HepG2 (cell line): Measurements from ENCODE around the gene NOXO1. TPM values are rescaled to one million over a fixed set of nuclear protein-coding genes. Genes with fewer than 3 reads are reported as not detected.

Source experiments
- CBX5 ChIP-seq: sonication (generic); formaldehyde crosslinking; IDR thresholded peaks from 2 replicates; pipeline ENCODE4 v1.4.0; 2020; ENCODE audit warnings: missing genetic modification reagents, borderline replicate concordance
- EHMT2 ChIP-seq: fragments of 200-600 bp; sonication (generic); IDR thresholded peaks from 2 replicates; pipeline ENCODE4 v1.7.0; 2017; ENCODE audit warnings: antibody characterized with exemption, low read depth, low read length, borderline replicate concordance
- FOXA3 ChIP-seq: IDR thresholded peaks from 2 replicates; pipeline ENCODE4 v1.6.1; 2016; ENCODE audit warnings: missing genetic modification reagents, missing compliant biosample characterization
- GFI1 ChIP-seq: sonication (generic); formaldehyde crosslinking; IDR thresholded peaks from 2 replicates; pipeline ENCODE4 v1.5.0; 2020; ENCODE audit warnings: missing genetic modification reagents, mild to moderate bottlenecking, borderline replicate concordance
- HDAC2 ChIP-seq: sonication (generic); formaldehyde crosslinking; IDR thresholded peaks from 2 replicates; pipeline ENCODE4 v1.4.0; 2020; ENCODE audit warnings: missing genetic modification reagents
- KDM3A ChIP-seq: IDR thresholded peaks from 2 replicates; pipeline ENCODE4 v1.6.1; 2018; ENCODE audit warnings: low read depth, missing compliant biosample characterization
- KMT2A ChIP-seq: sonication (generic); formaldehyde crosslinking; IDR thresholded peaks from 2 replicates; pipeline ENCODE4 v1.4.0; 2020; ENCODE audit warnings: missing genetic modification reagents
- MTF2 ChIP-seq: sonication (generic); formaldehyde crosslinking; IDR thresholded peaks from 2 replicates; pipeline ENCODE4 v1.5.0; 2020; ENCODE audit warnings: missing genetic modification reagents, borderline replicate concordance
- MYC ChIP-seq: sonication (generic); formaldehyde crosslinking; IDR thresholded peaks from 2 replicates; pipeline ENCODE4 v1.9.0; 2021; ENCODE audit warnings: missing genetic modification reagents, borderline replicate concordance
- POGZ ChIP-seq: sonication (generic); formaldehyde crosslinking; IDR thresholded peaks from 2 replicates; pipeline ENCODE4 v1.4.0; 2020; ENCODE audit warnings: mild to moderate bottlenecking, missing genetic modification reagents
- REL ChIP-seq: sonication (generic); formaldehyde crosslinking; conservative IDR thresholded peaks from 2 replicates; pipeline ENCODE4 v1.8.0; 2022; ENCODE audit warnings: mild to moderate bottlenecking, missing genetic modification reagents, moderate library complexity
- SKI ChIP-seq: fragments of 450-650 bp; IDR thresholded peaks from one replicate; pipeline ENCODE4 v1.6.1; 2018; ENCODE audit warnings: mild to moderate bottlenecking; ENCODE audit not compliant: partially characterized antibody
- SP4 ChIP-seq: sonication (generic); formaldehyde crosslinking; IDR thresholded peaks from 2 replicates; pipeline ENCODE4 v1.8.1; 2023; ENCODE audit warnings: mild to moderate bottlenecking, missing genetic modification reagents
- TCF12 ChIP-seq, 2 experiments: fragments of 450-650 bp in 1 of 2; sonication (generic) in 1 of 2; formaldehyde crosslinking in 1 of 2; IDR thresholded peaks; 2 replicates each; pipeline versions ENCODE4 v1.6.1 to v1.8.0; 2017 to 2022; ENCODE audit warnings: antibody characterized with exemption in 1 of 2, mild to moderate bottlenecking in 1 of 2, missing genetic modification reagents in 1 of 2, moderate library complexity in 1 of 2
- ZFP82 ChIP-seq: sonication (generic); formaldehyde crosslinking; IDR thresholded peaks from 2 replicates; pipeline ENCODE4 v1.5.1; 2020; ENCODE audit warnings: mild to moderate bottlenecking, missing genetic modification reagents, borderline replicate concordance
- ZFP90 ChIP-seq: sonication (generic); formaldehyde crosslinking; IDR thresholded peaks from 2 replicates; pipeline ENCODE4 v1.8.0; 2022; ENCODE audit warnings: missing genetic modification reagents, mild to moderate bottlenecking, inconsistent platforms, borderline replicate concordance
- ZMYM3 ChIP-seq: sonication (generic); formaldehyde crosslinking; IDR thresholded peaks from 2 replicates; pipeline ENCODE4 v1.5.1; 2020; ENCODE audit warnings: mild to moderate bottlenecking, missing genetic modification reagents
- ZNF225 ChIP-seq: sonication (generic); formaldehyde crosslinking; IDR thresholded peaks from 2 replicates; pipeline ENCODE4 v1.4.0; 2020; ENCODE audit warnings: mild to moderate bottlenecking, missing genetic modification reagents
- ZNF543 ChIP-seq: sonication (generic); formaldehyde crosslinking; IDR thresholded peaks from 2 replicates; pipeline ENCODE4 v1.4.0; 2020; ENCODE audit warnings: mild to moderate bottlenecking, missing genetic modification reagents
- ZNF614 ChIP-seq: IDR thresholded peaks from 2 replicates; pipeline ENCODE4 v1.6.1; 2018; ENCODE audit warnings: missing biosample characterization, missing genetic modification reagents, inconsistent platforms, borderline replicate concordance
- ZNF616 ChIP-seq: sonication (generic); formaldehyde crosslinking; IDR thresholded peaks from 2 replicates; pipeline ENCODE4 v1.5.0; 2020; ENCODE audit warnings: low read depth, mild to moderate bottlenecking, missing genetic modification reagents
- ZNF713 ChIP-seq: sonication (generic); formaldehyde crosslinking; IDR thresholded peaks from 2 replicates; pipeline ENCODE4 v1.4.0; 2020; ENCODE audit warnings: mild to moderate bottlenecking, missing genetic modification reagents
- ZNF839 ChIP-seq: sonication (generic); formaldehyde crosslinking; IDR thresholded peaks from 2 replicates; pipeline ENCODE4 v1.4.0; 2020; ENCODE audit warnings: missing genetic modification reagents, mild to moderate bottlenecking, borderline replicate concordance
- polyA plus RNA-seq, 8 experiments: library from polyadenylated mRNA; depleted of rRNA in 3 of 8; stranded (reverse) in 7 of 8; unstranded in 1 of 8; fragments of >200 nt; fragmentation: Illumina TruSeq in 4 of 8; extraction: Trizol in 4 of 8; gene quantifications; 2 replicates each; pipeline versions ENCODE4 v1.2.1 to v1.2.3, GENCODE V29; 2011 to 2016; ENCODE audit warnings: low read depth in 4 of 8, missing spikeins in 1 of 8, mixed read lengths in 1 of 8; ENCODE audit not compliant: insufficient read depth in 1 of 8
- total RNA-seq, 5 experiments: library from RNA; depleted of rRNA; stranded (reverse); fragments of >200 nt; fragmentation: Illumina TruSeq; extraction: Trizol; gene quantifications; 2 replicates each; pipeline ENCODE4 v1.2.3, GENCODE V29; 2016; ENCODE audit warnings: low read depth in 1 of 5
- TF ChIP-seq, protein P1 (sequence below): IDR thresholded peaks from 2 replicates; pipeline ENCODE4 v1.6.1; 2018; ENCODE audit warnings: missing genetic modification reagents, mild to moderate bottlenecking, missing compliant biosample characterization
- TF ChIP-seq, protein P2 (sequence below): sonication (generic); formaldehyde crosslinking; IDR thresholded peaks from 2 replicates; pipeline ENCODE4 v1.4.0; 2020; ENCODE audit warnings: mild to moderate bottlenecking, missing genetic modification reagents
- TF ChIP-seq, protein P3 (sequence below): sonication (generic); formaldehyde crosslinking; IDR thresholded peaks from 2 replicates; pipeline ENCODE4 v1.5.0; 2020; ENCODE audit warnings: mild to moderate bottlenecking, missing genetic modification reagents, moderate library complexity
- TF ChIP-seq, protein P4 (sequence below): sonication (generic); formaldehyde crosslinking; IDR thresholded peaks from 2 replicates; pipeline ENCODE4 v1.5.0; 2020; ENCODE audit warnings: missing genetic modification reagents

NOXO1 gene
- total and polyA plus RNA-seq, 2 of the 13 experiments (the other 11 are each of a cell fraction or from before 2014, with no cell fraction given), result 0.69 to 1.4 TPM

DNA sequence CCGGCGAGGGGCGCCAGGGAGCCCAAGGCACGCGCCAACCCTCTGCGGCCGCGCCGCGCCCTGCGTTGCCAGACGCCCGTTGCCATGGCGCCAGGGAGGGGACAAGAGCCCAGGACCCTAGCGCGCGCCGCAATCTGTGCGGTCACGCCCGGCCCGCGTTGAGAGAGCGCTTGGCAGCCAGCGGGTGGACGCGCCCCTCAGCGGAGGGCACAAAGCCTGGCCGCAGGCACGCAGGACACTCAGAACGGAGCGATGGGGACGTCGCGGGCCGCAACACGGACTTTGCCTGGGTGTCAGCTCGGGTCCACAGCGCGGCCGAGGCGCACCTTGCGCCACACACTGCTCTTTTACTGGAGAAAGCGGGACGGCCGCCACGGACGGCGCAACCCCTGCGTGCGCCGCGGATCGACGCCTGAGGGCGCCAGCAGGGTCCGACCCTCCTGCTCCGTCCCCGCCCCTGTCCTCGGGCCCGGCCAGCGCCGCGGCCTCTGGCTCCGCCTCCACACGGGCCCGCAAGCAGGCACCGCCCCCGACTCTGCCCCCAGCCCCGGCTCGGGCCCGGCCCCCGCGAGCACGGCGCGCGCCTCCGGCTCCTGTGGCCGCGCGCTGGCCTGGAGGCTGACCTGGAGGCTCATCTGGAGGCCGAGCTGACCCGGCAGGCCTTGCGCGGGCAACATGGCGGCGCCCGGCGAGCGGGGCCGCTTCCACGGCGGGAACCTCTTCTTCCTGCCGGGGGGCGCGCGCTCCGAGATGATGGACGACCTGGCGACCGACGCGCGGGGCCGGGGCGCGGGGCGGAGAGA, 2.5 kb upstream of the NOXO1 start, which contains the start of gene GFER (continued):
- no peak for TF ChIP-seq ZNF225 (CRISPR knock-in tag)
- TF ChIP-seq ZFP90 (CRISPR knock-in tag), result no peak; the same call in 1 of the 2 replicates
- peak; percentile 88 for TF ChIP-seq GFI1 (CRISPR knock-in tag)
- TF ChIP-seq FOXA3 (CRISPR knock-in tag), result peak; percentile 60
- TF ChIP-seq, protein P1, sequence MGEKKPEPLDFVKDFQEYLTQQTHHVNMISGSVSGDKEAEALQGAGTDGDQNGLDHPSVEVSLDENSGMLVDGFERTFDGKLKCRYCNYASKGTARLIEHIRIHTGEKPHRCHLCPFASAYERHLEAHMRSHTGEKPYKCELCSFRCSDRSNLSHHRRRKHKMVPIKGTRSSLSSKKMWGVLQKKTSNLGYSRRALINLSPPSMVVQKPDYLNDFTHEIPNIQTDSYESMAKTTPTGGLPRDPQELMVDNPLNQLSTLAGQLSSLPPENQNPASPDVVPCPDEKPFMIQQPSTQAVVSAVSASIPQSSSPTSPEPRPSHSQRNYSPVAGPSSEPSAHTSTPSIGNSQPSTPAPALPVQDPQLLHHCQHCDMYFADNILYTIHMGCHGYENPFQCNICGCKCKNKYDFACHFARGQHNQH, result peak; percentile 44; the same call in 1 of the 2 replicates
- TF ChIP-seq ZNF543, result no peak; the same call in 1 of the 2 replicates
- TF ChIP-seq ZNF616, result no peak
- TF ChIP-seq ZNF713 (CRISPR knock-in tag), result no peak
- TF ChIP-seq, protein P2, sequence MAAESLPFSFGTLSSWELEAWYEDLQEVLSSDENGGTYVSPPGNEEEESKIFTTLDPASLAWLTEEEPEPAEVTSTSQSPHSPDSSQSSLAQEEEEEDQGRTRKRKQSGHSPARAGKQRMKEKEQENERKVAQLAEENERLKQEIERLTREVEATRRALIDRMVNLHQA (CRISPR knock-in tag), result no peak
- peak; percentile 79; the same call in 1 of the 2 replicates for TF ChIP-seq ZNF614
- TF ChIP-seq ZFP82 (CRISPR knock-in tag), result no peak
- TF ChIP-seq MYC (CRISPR knock-in tag), result peak; percentile 59
- peak; percentile 25; the same call in 1 of the 2 replicates for TF ChIP-seq POGZ
- no peak; the same call in 1 of the 2 replicates for TF ChIP-seq CBX5 (CRISPR knock-in tag)
- no peak for TF ChIP-seq EHMT2
- TF ChIP-seq KMT2A, result peak; percentile 5; the same call in 1 of the 2 replicates
- TF ChIP-seq HDAC2, result peak; percentile 68
- TF ChIP-seq SP4 (CRISPR knock-in tag), result peak; percentile 88
- no peak for TF ChIP-seq ZNF839 (CRISPR knock-in tag)
- TF ChIP-seq, protein P3, sequence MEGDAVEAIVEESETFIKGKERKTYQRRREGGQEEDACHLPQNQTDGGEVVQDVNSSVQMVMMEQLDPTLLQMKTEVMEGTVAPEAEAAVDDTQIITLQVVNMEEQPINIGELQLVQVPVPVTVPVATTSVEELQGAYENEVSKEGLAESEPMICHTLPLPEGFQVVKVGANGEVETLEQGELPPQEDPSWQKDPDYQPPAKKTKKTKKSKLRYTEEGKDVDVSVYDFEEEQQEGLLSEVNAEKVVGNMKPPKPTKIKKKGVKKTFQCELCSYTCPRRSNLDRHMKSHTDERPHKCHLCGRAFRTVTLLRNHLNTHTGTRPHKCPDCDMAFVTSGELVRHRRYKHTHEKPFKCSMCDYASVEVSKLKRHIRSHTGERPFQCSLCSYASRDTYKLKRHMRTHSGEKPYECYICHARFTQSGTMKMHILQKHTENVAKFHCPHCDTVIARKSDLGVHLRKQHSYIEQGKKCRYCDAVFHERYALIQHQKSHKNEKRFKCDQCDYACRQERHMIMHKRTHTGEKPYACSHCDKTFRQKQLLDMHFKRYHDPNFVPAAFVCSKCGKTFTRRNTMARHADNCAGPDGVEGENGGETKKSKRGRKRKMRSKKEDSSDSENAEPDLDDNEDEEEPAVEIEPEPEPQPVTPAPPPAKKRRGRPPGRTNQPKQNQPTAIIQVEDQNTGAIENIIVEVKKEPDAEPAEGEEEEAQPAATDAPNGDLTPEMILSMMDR (CRISPR knock-in tag), result peak; percentile 72
- peak; percentile 85 for TF ChIP-seq SKI
- TF ChIP-seq, protein P4, sequence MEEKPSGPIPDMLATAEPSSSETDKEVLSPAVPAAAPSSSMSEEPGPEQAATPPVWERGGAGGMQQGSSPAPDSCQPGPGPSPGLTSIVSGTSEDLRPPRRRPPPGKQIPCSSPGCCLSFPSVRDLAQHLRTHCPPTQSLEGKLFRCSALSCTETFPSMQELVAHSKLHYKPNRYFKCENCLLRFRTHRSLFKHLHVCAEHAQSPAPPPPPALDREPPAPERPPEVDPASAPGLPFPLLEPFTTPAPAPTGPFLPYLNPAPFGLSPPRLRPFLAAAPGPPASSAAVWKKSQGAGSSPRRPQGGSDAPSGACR (CRISPR knock-in tag), result peak; percentile 90; the same call in 1 of the 2 replicates
- TF ChIP-seq TCF12 (IDR thresholded peaks at IDR 0.05), result no peak
- no peak for TF ChIP-seq TCF12 (CRISPR knock-in tag; IDR thresholded peaks at IDR 0.05)
- no peak for TF ChIP-seq REL (CRISPR knock-in tag)
- TF ChIP-seq MTF2 (CRISPR knock-in tag), result no peak; the same call in 1 of the 2 replicates
- no peak for TF ChIP-seq ZMYM3 (CRISPR knock-in tag)
- no peak for TF ChIP-seq KDM3A (CRISPR knock-in tag)
